A673 (cell line): ENCODE data around the gene RNU7-1.

ENCODE experiments used
- EZH2 ChIP-seq: fragments of 200-600 bp; sonication (generic); IDR thresholded peaks from 2 replicates; pipeline ENCODE4 v1.6.1; 2017; ENCODE audit warnings: borderline replicate concordance, low read depth, mild to moderate bottlenecking, mixed read lengths, antibody characterized with exemption, low read length; ENCODE audit not compliant: poor library complexity, severe bottlenecking
- TF ChIP-seq, protein P1 (sequence below): fragments of 300-800, 200-600 bp; sonication (generic); conservative IDR thresholded peaks from 2 replicates; pipeline ENCODE4 v1.5.1; 2017; ENCODE audit warnings: low read depth, mild to moderate bottlenecking, antibody characterized with exemption, low read length, moderate library complexity, mixed read lengths

- TF ChIP-seq, protein P1, sequence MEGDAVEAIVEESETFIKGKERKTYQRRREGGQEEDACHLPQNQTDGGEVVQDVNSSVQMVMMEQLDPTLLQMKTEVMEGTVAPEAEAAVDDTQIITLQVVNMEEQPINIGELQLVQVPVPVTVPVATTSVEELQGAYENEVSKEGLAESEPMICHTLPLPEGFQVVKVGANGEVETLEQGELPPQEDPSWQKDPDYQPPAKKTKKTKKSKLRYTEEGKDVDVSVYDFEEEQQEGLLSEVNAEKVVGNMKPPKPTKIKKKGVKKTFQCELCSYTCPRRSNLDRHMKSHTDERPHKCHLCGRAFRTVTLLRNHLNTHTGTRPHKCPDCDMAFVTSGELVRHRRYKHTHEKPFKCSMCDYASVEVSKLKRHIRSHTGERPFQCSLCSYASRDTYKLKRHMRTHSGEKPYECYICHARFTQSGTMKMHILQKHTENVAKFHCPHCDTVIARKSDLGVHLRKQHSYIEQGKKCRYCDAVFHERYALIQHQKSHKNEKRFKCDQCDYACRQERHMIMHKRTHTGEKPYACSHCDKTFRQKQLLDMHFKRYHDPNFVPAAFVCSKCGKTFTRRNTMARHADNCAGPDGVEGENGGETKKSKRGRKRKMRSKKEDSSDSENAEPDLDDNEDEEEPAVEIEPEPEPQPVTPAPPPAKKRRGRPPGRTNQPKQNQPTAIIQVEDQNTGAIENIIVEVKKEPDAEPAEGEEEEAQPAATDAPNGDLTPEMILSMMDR: no peak
- TF ChIP-seq EZH2: no peak
Measured at GRCh38 chr12:6970096-6970527, 26.5 kb downstream of the RNU7-1 start.
